ENCODE results near the gene GASK1A.
"Not testable (repeated sequence)": the region's sequence is repeated elsewhere in the genome, so short reads cannot be mapped to it uniquely, and the experiment has no call there.

Gene GASK1A

GRCh38 chr3:43035801-43036365 lies 56.8 kb downstream of the GASK1A start:
- DNase-seq (ENCODE audit: low spot score) = no peak
- peaks cover 2% of the 10 kb centered on the region for H3K36me3 Mint-ChIP-seq (ENCODE audit: low read depth)
- H3K4me1 Mint-ChIP-seq (ENCODE audit: low read depth) = peaks cover 4% of the 10 kb centered on the region
- H3K27me3 Mint-ChIP-seq (ENCODE audit: low read depth) = peaks cover 11% of the 10 kb centered on the region
- no peak overlapping the region for H3K4me3 Mint-ChIP-seq
- no peaks in the 10 kb centered on the region for H3K9me3 Mint-ChIP-seq
- H3K27ac Mint-ChIP-seq = no peak overlapping the region

GRCh38 chr3:43036621-43037423 lies 57.7 kb downstream of the GASK1A start:
- no peak overlapping the region for H3K27ac Mint-ChIP-seq
- no peak overlapping the region for H3K4me3 Mint-ChIP-seq
- H3K9me3 Mint-ChIP-seq = no peaks in the 10 kb centered on the region
- H3K27me3 Mint-ChIP-seq (ENCODE audit: low read depth) = peaks cover 11% of the 10 kb centered on the region
- H3K36me3 Mint-ChIP-seq (ENCODE audit: low read depth) = peaks cover 2% of the 10 kb centered on the region
- peaks cover 4% of the 10 kb centered on the region for H3K4me1 Mint-ChIP-seq (ENCODE audit: low read depth)
- no peak for DNase-seq (ENCODE audit: low spot score)

GRCh38 chr3:43038010-43038409 lies 58.9 kb downstream of the GASK1A start:
- Mint-ChIP-seq H3K27ac (no peak overlapping the region), H3K36me3 (ENCODE audit: low read depth) (peaks cover 2% of the 10 kb centered on the region), H3K9me3 (no peaks in the 10 kb centered on the region), H3K4me1 (ENCODE audit: low read depth) (peaks cover 4% of the 10 kb centered on the region), H3K4me3 (no peak overlapping the region), H3K27me3 (ENCODE audit: low read depth) (peaks cover 11% of the 10 kb centered on the region)
- DNase-seq (ENCODE audit: low spot score) = no peak

- peaks cover 17% of the 10 kb centered on the region for H3K9me3 Mint-ChIP-seq
- H3K4me3 Mint-ChIP-seq = no peak overlapping the region
- peaks cover 2% of the 10 kb centered on the region for H3K36me3 Mint-ChIP-seq (ENCODE audit: low read depth)
Observed at GRCh38 chr3:43041517-43041916, 62.4 kb downstream of the GASK1A start.

GRCh38 chr3:43043071-43043766 lies 64.1 kb downstream of the GASK1A start:
- peaks cover 2% of the 10 kb centered on the region for H3K36me3 Mint-ChIP-seq (ENCODE audit: low read depth)
- no peak for DNase-seq (ENCODE audit: low spot score)
- no peak overlapping the region for H3K4me3 Mint-ChIP-seq
- no peak overlapping the region for H3K27ac Mint-ChIP-seq
- H3K27me3 Mint-ChIP-seq (ENCODE audit: low read depth) = peaks cover 7% of the 10 kb centered on the region
- peaks cover 3% of the 10 kb centered on the region for H3K4me1 Mint-ChIP-seq (ENCODE audit: low read depth)
- H3K9me3 Mint-ChIP-seq = peaks cover 23% of the 10 kb centered on the region

More at GRCh38 chr3:43041517-43041916, 62.4 kb downstream of the GASK1A start:
- DNase-seq (ENCODE audit: low spot score) = no peak
- H3K27me3 Mint-ChIP-seq (ENCODE audit: low read depth) = peaks cover 9% of the 10 kb centered on the region
- peaks cover 4% of the 10 kb centered on the region for H3K4me1 Mint-ChIP-seq (ENCODE audit: low read depth)
- H3K27ac Mint-ChIP-seq = no peak overlapping the region

- H3K36me3 Mint-ChIP-seq (ENCODE audit: low read depth) = peaks cover 2% of the 10 kb centered on the region
- no peaks in the 10 kb centered on the region for H3K4me1 Mint-ChIP-seq (ENCODE audit: low read depth)
- H3K27ac Mint-ChIP-seq = no peak overlapping the region
- no peak overlapping the region for H3K4me3 Mint-ChIP-seq
- H3K27me3 Mint-ChIP-seq (ENCODE audit: low read depth) = peaks cover 4% of the 10 kb centered on the region
- DNase-seq (ENCODE audit: low spot score) = no peak
- peaks cover 25% of the 10 kb centered on the region for H3K9me3 Mint-ChIP-seq
Observed at GRCh38 chr3:43043793-43044192, 64.7 kb downstream of the GASK1A start.

- DNase-seq (ENCODE audit: low spot score); H3K36me3 Mint-ChIP-seq (ENCODE audit: low read depth); H3K27me3 Mint-ChIP-seq (ENCODE audit: low read depth); H3K27ac Mint-ChIP-seq; H3K4me1 Mint-ChIP-seq (ENCODE audit: low read depth); H3K4me3 Mint-ChIP-seq: not testable (repeated sequence)
- peaks cover 31% of the 10 kb centered on the region for H3K9me3 Mint-ChIP-seq
Observed at GRCh38 chr3:43045079-43045478, 66.0 kb downstream of the GASK1A start.

- no peak overlapping the region for H3K4me3 Mint-ChIP-seq
- H3K27me3 Mint-ChIP-seq (ENCODE audit: low read depth) = no peaks in the 10 kb centered on the region
- H3K27ac Mint-ChIP-seq = no peak overlapping the region
- H3K4me1 Mint-ChIP-seq (ENCODE audit: low read depth) = no peaks in the 10 kb centered on the region
- H3K36me3 Mint-ChIP-seq (ENCODE audit: low read depth) = no peaks in the 10 kb centered on the region
- DNase-seq (ENCODE audit: low spot score) = no peak
- peaks cover 42% of the 10 kb centered on the region for H3K9me3 Mint-ChIP-seq
Observed at GRCh38 chr3:43046583-43046982, 67.5 kb downstream of the GASK1A start.

GRCh38 chr3:43048470-43048869 lies 69.4 kb downstream of the GASK1A start:
- Mint-ChIP-seq H3K4me1 (ENCODE audit: low read depth) (no peaks in the 10 kb centered on the region), H3K27ac (no peak overlapping the region), H3K4me3 (no peak overlapping the region), H3K36me3 (ENCODE audit: low read depth) (no peaks in the 10 kb centered on the region), H3K9me3 (peaks cover 47% of the 10 kb centered on the region), H3K27me3 (ENCODE audit: low read depth) (no peaks in the 10 kb centered on the region)
- no peak for DNase-seq (ENCODE audit: low spot score)

- no peaks in the 10 kb centered on the region for H3K36me3 Mint-ChIP-seq (ENCODE audit: low read depth)
- H3K4me3 Mint-ChIP-seq = no peak overlapping the region
- no peaks in the 10 kb centered on the region for H3K4me1 Mint-ChIP-seq (ENCODE audit: low read depth)
- H3K27me3 Mint-ChIP-seq (ENCODE audit: low read depth) = peaks cover 3% of the 10 kb centered on the region
- no peak for DNase-seq (ENCODE audit: low spot score)
- H3K27ac Mint-ChIP-seq = no peak overlapping the region
- H3K9me3 Mint-ChIP-seq = peaks cover 23% of the 10 kb centered on the region
Observed at GRCh38 chr3:43053291-43053690, 74.2 kb downstream of the GASK1A start.

- DNase-seq (ENCODE audit: low spot score) = no peak
- H3K9me3 Mint-ChIP-seq = peaks cover 17% of the 10 kb centered on the region
- peaks cover 3% of the 10 kb centered on the region for H3K27me3 Mint-ChIP-seq (ENCODE audit: low read depth)
- H3K36me3 Mint-ChIP-seq (ENCODE audit: low read depth) = no peaks in the 10 kb centered on the region
- no peaks in the 10 kb centered on the region for H3K4me1 Mint-ChIP-seq (ENCODE audit: low read depth)
- H3K27ac Mint-ChIP-seq = no peak overlapping the region
- H3K4me3 Mint-ChIP-seq = no peak overlapping the region
Observed at GRCh38 chr3:43054754-43055153, 75.6 kb downstream of the GASK1A start.

- Mint-ChIP-seq H3K27me3 (ENCODE audit: low read depth) (peaks cover 3% of the 10 kb centered on the region), H3K36me3 (ENCODE audit: low read depth) (no peaks in the 10 kb centered on the region), H3K27ac (no peak overlapping the region), H3K4me1 (ENCODE audit: low read depth) (no peaks in the 10 kb centered on the region), H3K9me3 (peaks cover 12% of the 10 kb centered on the region), H3K4me3 (no peak overlapping the region)
- no peak for DNase-seq (ENCODE audit: low spot score)
Observed at GRCh38 chr3:43055393-43055792, 76.3 kb downstream of the GASK1A start.

- Mint-ChIP-seq H3K9me3 (peaks cover 5% of the 10 kb centered on the region), H3K4me1 (ENCODE audit: low read depth) (no peaks in the 10 kb centered on the region), H3K27me3 (ENCODE audit: low read depth) (peaks cover 3% of the 10 kb centered on the region), H3K36me3 (ENCODE audit: low read depth) (no peaks in the 10 kb centered on the region), H3K27ac (no peak overlapping the region), H3K4me3 (no peak overlapping the region)
- no peak for DNase-seq (ENCODE audit: low spot score)
Observed at GRCh38 chr3:43055806-43056770, 77.0 kb downstream of the GASK1A start.

Measured in T-helper 2 cell treated with Interferon-gamma antibody and Interleukin-4, amounts not matched to agents 5 μg/mL and 100 μg/mL, for 36 hours (primary cell).